K562 (cell line): ENCODE data around the gene SLC20A1. TPM values are rescaled to one million over a fixed set of nuclear protein-coding genes. Genes with fewer than 3 reads are reported as not detected.
A peak's percentile ranks its signal among the peaks of the same experiment; 100 is the strongest.

Experiments
- C11orf30 ChIP-seq: fragments of 450-650 bp; IDR thresholded peaks from 2 replicates; pipeline ENCODE4 v1.6.1; 2016; ENCODE audit warnings: low read depth, mild to moderate bottlenecking
- E2F3 ChIP-seq: fragments of 250-450 bp; sonication (Bioruptor Pico); IDR thresholded peaks from 2 replicates; pipeline ENCODE4 v1.4.0; 2020; ENCODE audit warnings: mild to moderate bottlenecking
- MAFK ChIP-seq: IDR thresholded peaks from 2 replicates; pipeline ENCODE4 v1.6.1; 2011; ENCODE audit warnings: low read length, improper control_type of control experiment
- NFE2 ChIP-seq: IDR thresholded peaks from 2 replicates; pipeline ENCODE4 v1.6.1; 2014; ENCODE audit warnings: antibody characterized with exemption, low read depth
- NFE2L1 ChIP-seq: fragments of 450-650 bp; IDR thresholded peaks from 2 replicates; pipeline ENCODE4 v1.6.1; 2016; ENCODE audit warnings: missing genetic modification characterization, low read depth, mild to moderate bottlenecking, missing compliant biosample characterization, moderate library complexity, borderline replicate concordance
- SMAD2 ChIP-seq: fragments of 150-350 bp; IDR thresholded peaks from 2 replicates; pipeline ENCODE4 v1.6.1; 2014; ENCODE audit warnings: low read depth, mild to moderate bottlenecking, low read length
- SOX6 ChIP-seq: fragments of 450-650 bp; IDR thresholded peaks from 2 replicates; pipeline ENCODE4 v1.6.1; 2014; ENCODE audit warnings: mild to moderate bottlenecking
- polyA plus RNA-seq, 8 experiments: library from polyadenylated mRNA; depleted of rRNA in 4 of 8; stranded (reverse) in 5 of 8; unstranded in 3 of 8; fragments of >200 nt; fragmentation: Nextera tagmentation in 2 of 8; fragmentation: Illumina TruSeq in 1 of 8; extraction: Ambion mirVana in 2 of 8; extraction: Trizol in 1 of 8; gene quantifications; 2 replicates each; pipeline versions ENCODE4 v1.2.1 to v1.2.3, GENCODE V29; 2011 to 2014; ENCODE audit warnings: inconsistent platforms in 1 of 8, missing spikeins in 1 of 8
- total RNA-seq, 7 experiments: library from RNA; depleted of rRNA in 6 of 7; stranded (reverse); fragments of >200 nt in 6 of 7; fragmentation: Illumina TruSeq in 2 of 7; extraction: Trizol in 2 of 7; gene quantifications; 2 replicates each; pipeline versions ENCODE4 v1.2.1 to v1.2.3, GENCODE V29; 2011 to 2021; ENCODE audit warnings: low replicate concordance in 1 of 7
- TF ChIP-seq, protein P1 (sequence below), 2 experiments: fragments of 150-350 bp in 1 of 2; IDR thresholded peaks; 2 replicates each; pipeline ENCODE4 v1.6.1; 2012 to 2016; ENCODE audit warnings: low read depth in 2 of 2, low read length in 2 of 2, mild to moderate bottlenecking in 1 of 2, moderate library complexity in 1 of 2
- TF ChIP-seq, protein P2 (sequence below): sonication (generic); formaldehyde crosslinking; IDR thresholded peaks from 2 replicates; pipeline ENCODE4 v1.8.0; 2022; ENCODE audit warnings: missing genetic modification reagents, mild to moderate bottlenecking, moderate library complexity, borderline replicate concordance

The SLC20A1 gene
- total and polyA plus RNA-seq, 9 of the 15 experiments (the other 6 are each of a cell fraction or from before 2014, with no cell fraction given): 53.8 to 150 (median 74.7) TPM

DNA sequence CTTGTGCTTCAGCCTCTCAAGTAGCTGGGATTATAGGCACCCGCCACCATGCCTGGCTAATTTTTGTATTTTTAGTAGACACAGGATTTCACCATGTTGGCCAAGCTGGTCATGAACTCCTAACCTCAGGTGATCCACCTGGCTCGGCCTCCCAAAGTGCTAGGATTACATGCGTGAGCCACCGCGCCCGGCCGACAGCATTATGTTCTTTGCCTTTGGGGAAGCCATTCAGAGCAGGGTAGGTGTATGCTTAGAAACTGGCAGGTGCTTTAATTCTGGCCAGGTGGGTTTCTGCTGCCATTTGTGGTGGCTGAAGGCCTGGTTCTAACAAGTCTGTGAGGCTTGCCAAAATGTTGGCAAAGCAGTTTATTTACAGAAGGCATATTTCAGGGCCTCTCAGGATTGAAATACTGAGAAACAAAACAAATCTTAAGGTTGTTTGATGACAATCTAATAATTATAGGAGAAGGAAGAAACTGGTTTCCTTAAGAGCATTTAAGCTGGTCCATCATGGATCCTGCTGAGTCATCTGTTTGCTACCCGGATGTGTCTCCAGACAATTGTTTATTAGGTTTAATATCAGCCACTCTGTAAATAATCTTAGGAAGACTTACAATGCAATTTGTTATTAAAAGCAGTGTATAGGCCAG, 16.0 kb downstream of the SLC20A1 start (continued):
- TF ChIP-seq, protein P1, sequence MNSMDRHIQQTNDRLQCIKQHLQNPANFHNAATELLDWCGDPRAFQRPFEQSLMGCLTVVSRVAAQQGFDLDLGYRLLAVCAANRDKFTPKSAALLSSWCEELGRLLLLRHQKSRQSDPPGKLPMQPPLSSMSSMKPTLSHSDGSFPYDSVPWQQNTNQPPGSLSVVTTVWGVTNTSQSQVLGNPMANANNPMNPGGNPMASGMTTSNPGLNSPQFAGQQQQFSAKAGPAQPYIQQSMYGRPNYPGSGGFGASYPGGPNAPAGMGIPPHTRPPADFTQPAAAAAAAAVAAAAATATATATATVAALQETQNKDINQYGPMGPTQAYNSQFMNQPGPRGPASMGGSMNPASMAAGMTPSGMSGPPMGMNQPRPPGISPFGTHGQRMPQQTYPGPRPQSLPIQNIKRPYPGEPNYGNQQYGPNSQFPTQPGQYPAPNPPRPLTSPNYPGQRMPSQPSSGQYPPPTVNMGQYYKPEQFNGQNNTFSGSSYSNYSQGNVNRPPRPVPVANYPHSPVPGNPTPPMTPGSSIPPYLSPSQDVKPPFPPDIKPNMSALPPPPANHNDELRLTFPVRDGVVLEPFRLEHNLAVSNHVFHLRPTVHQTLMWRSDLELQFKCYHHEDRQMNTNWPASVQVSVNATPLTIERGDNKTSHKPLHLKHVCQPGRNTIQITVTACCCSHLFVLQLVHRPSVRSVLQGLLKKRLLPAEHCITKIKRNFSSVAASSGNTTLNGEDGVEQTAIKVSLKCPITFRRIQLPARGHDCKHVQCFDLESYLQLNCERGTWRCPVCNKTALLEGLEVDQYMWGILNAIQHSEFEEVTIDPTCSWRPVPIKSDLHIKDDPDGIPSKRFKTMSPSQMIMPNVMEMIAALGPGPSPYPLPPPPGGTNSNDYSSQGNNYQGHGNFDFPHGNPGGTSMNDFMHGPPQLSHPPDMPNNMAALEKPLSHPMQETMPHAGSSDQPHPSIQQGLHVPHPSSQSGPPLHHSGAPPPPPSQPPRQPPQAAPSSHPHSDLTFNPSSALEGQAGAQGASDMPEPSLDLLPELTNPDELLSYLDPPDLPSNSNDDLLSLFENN (IDR thresholded peaks at IDR 0.05; ENCODE audit: low read depth in 2 of 2, low read length in 2 of 2): no peak
- peak; percentile 87 for TF ChIP-seq C11orf30
- no peak for TF ChIP-seq SOX6
- peak; percentile 27; the same call in 1 of the 2 replicates for TF ChIP-seq NFE2L1 (tag)
- peak; percentile 71; the same call in 1 of the 2 replicates for TF ChIP-seq MAFK
- TF ChIP-seq E2F3: no peak
- TF ChIP-seq SMAD2: no peak
- peak; percentile 56; the same call in 1 of the 2 replicates for TF ChIP-seq NFE2
- TF ChIP-seq, protein P2, sequence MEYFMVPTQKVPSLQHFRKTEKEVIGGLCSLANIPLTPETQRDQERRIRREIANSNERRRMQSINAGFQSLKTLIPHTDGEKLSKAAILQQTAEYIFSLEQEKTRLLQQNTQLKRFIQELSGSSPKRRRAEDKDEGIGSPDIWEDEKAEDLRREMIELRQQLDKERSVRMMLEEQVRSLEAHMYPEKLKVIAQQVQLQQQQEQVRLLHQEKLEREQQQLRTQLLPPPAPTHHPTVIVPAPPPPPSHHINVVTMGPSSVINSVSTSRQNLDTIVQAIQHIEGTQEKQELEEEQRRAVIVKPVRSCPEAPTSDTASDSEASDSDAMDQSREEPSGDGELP: no peak
